IPS DF 4.7 (cell line): ENCODE results near the gene COX7A2.

Source experiments
- DNase-seq: peaks from one replicate; pipeline ENCODE4 v3.0.0-alpha.2; 2013; ENCODE audit warnings: low spot score; ENCODE audit errors: extremely low read depth

Gene COX7A2, protein sequence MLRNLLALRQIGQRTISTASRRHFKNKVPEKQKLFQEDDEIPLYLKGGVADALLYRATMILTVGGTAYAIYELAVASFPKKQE

GRCh38 chr6:75243333-75244062 is at the start of gene COX7A2:
Gene COX7A2 (minus strand): TSS chr6:75243801. CDS start chr6:75243734, 67 bp downstream.
- peak; percentile 96 for DNase-seq

DNA sequence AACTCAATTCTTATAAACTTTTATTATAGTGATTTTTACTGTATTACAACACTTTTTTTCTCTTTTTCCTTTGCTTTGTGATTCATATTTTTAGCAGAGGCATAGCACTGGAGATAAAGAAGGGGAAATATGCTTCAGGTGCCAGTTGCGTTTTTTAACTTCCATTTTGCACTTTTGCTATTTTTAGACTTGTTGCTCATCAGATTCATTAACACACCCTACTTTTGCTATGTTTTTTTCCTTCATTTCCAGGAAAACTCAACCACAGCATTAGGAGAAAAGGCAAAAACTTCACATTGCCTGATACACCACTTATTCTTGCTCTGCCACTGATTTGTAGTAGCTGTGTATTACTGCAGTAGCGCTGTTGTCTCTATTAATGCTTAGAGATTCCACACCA is 49.0 kb upstream of the COX7A2 start:
- DNase-seq = no peak

DNA sequence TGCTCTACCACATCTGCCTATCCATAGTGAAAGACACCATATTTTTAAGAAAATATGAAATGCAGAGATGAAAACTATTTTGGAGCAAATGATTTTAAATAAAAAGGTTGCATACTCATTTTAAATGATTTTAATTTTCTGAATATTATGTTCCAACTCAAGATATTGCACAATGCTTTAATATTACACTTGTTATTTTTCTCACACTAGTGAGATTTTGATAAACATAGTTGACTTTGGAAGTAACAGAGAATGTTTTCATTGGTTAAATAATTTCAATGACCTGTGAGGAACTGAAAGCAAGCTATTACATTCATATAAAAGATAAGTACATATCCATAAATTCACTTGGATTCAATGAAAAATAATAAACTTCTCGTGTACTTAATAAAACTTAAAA is 48.1 kb upstream of the COX7A2 start:
- DNase-seq = no peak

- no peak for DNase-seq
Observed at GRCh38 chr6:75291331-75291730, 47.7 kb upstream of the COX7A2 start.

- DNase-seq = no peak
Observed at GRCh38 chr6:75290136-75290945, 46.7 kb upstream of the COX7A2 start.

DNA sequence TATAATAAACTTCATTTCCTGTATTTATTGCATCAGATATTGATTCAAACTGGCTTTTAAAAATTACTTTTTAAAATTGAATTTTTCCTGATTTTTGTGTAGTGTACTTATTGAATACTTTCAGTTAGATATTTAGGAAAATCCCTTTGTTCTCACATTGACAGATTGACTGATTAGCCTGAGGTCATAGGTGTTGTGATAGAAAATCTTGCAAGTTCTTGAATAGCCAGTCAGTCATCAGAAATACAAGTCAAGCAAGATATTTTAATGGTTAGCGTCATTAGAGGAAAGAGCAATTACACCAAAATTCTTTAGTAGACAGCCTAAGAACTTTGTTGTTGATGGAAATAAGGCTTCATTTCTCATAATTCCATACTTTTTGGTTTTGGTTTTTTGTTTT is 44.4 kb upstream of the COX7A2 start:
- DNase-seq = no peak

DNA sequence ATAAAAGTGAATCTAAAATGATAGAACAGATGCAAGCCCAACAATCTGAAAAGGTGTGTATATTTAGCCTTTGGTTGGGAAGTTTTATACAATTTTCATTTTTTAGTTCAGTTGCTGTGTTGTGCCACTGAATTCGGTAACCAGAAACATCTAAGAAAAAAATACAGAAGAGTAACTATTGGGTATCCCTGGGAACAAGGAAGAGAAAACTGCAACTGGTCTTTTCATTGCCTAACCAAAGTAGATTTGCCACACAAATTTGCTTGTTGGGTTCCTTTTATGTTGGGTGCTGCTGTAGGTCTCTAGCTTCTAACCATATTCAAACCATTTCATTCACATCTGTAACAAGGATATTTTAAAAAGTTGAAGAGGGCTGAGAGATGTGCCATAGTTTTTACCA is 43.8 kb upstream of the COX7A2 start:
- no peak for DNase-seq

DNA sequence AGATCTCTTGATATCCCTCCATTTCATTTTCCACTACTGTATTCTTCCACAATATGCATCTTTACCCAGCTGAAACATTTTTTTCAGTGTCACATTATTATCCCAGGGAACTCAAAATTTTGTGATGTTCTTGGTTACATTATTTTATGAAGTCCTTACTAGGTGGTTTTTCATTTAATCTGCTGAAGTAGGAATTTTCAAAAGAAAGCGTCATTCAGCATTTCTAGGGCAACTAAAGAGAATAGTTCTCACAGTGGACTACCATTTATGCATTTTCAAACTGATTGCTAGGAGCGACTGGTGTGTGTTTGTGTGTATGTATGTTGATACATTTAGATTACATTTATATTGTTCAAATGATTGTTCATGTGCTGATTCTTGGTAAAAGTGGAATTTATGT is 43.4 kb upstream of the COX7A2 start:
- DNase-seq = no peak

- DNase-seq = no peak
Observed at GRCh38 chr6:75285283-75285639, 41.7 kb upstream of the COX7A2 start.

DNA sequence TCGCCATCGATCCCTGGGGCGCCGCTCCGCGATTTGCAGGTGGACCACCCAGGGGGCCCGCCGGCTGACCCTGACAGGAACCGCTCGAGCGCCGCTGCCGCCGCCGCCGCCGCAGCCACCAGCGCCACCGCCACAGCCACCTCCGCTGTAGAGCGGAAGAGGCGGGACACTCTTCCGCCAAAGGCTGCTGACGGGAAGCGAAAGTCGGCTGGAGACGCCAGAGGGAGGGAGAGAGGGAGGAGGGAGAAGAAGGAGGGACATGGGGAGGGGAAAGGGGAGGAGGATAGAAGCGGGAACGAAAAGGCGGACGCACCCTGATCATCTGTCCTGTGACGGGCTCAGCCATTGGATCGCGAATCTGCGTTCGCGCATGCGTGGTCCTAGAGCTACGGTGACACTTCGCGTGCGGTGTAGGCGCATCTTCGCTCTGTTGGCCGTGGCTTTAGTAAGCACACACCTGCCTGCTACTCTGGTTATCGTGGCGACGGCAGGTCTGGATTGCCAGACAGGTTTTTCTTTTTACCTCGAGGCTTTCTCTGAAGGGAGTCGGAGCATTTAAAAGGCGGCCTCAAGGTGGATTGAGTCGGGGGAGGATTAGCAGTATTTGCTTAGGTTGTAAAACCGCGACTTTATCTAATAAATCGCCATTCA is 41.2 kb upstream of the COX7A2 start, which contains the start of gene TMEM30A:
Gene TMEM30A, minus strand, starts transcription at position 161 of the 651 bp plus-strand sequence. Its CDS starts 154 bp downstream, at position 7.
- peak; percentile 96 for DNase-seq

DNA sequence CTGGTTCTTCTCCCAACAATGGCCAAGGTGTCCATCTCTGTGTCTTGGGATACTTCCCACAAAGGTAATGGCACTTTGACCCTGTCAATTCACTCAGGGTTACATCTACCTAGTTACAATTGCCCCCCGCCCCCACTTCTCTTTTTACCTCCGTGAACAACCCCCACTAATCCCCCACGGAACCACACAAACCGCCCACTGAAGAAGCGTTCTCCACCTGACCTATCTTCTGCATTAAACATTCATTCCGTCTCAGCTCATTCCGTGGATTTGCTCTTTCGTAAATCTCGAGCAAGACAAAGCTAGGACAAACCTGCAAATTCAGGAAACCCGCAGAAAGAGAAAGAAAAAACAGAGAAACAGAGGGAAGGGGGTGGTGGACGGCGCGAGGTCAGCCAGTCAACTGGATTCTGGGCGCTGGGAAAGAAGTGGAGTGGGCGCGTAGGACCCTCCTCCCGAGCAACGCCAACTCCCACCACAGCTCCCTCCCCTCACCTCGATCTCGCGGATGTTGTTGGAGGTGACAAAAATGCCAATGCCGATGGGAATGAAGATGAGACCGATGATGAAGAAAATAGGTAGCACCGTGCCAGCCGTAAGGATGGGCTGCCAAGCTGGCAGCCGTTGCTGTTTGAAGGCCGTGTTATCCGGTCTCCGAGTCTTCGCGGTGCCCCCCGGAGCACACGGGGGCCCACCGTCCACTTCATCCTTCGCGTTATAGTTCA is 40.5 kb upstream of the COX7A2 start:
- DNase-seq = no peak

- no peak for DNase-seq
Observed at GRCh38 chr6:75282706-75283105, 39.1 kb upstream of the COX7A2 start.

DNA sequence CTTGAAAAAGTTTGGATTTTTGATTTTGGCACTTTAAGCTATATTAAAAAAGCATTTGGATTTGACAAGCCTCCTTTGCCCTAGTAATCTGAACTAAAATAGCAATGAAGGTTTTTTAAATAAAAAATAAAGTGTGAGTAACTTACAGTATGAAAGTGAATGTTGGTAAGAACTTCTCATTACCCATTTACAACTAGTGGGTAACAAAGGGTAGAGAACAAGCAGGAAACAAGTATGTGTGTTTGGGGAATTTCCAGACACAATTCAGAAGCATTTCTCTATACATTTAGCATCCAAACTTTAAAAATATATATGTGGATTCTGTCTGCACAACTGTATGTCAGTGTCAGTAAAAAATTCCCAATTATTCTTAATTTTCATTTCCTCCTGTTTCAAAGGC is 38.1 kb upstream of the COX7A2 start:
- no peak for DNase-seq

DNA sequence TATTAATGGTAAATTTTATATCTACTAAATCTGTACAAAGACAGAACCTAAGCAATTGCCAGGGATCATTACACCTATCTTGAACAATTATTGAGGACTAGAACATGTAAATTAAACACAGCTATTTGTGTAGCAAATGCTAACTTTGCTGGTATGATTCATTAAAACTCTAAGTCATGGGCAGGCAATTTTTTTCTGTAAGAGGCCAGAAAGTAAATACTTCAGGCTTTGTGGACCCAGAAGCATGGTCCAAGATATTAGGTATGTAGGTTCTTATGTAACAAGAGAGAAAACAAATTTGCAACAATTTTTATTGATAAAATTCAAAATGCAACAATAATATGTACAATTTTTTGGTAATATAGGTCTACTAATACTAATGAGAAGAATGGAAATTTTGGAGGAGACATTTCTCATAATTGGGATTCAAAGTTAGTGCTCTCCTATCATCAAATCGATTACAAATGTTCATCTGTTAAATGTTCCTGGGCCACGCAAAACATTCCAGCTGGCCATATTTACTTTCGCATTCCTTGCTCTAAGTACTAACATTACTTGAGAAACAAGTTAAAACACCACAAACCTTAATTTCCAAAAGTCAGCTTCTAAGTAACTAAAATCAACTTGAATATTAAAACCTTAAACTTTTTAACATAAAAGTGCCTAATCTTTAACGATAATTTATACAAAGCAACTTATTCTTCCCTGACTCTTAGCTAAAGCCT is 36.7 kb upstream of the COX7A2 start:
- no peak for DNase-seq

DNA sequence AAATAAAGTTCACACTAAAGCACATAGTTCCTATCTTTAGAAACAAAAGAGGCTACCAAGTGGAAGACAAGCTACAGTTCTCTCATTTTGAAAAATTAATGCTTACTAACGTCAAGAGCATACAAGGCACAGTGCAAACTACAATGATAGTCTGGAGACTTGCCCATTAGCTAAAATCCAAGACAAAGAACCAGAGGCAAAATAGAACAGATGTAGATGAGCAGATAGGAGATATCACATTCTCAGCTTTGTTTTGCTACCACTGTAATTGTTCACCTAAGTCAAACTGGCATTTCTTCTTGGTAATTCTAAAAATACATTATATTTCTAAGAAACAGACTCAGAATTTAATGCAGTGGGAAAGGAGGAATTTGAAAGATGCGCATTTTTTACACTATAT is 35.8 kb upstream of the COX7A2 start:
- no peak for DNase-seq

DNA sequence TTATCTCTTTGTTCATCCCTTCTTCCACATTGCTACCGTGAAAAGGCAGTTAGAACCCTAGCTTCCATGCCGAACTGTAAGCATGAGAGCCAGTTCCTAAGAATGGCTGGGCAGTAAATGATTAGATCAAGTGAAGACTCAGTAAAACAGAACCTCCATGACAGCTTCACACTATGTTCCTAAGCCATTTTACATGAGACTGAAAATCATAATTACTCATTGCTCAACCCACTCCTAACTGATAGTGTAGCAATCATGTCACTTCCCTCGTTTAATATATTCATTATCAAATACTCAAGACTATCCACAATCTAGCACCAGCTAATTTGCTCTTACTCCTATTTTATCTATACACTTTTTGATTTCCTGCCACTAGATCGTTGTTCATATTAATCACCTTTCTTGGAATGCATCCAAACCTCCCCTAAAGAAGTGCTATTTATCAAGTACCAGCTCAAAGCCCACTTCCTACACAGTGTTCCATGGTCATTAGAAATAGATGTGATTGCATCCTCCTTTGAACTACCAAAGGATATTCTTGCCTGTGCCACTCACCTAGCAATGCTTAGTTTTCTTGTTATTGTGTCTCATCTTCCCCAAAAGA is 35.0 kb upstream of the COX7A2 start:
- no peak for DNase-seq

- no peak for DNase-seq
Observed at GRCh38 chr6:75275067-75275466, 31.5 kb upstream of the COX7A2 start.

- DNase-seq = no peak
Observed at GRCh38 chr6:75273009-75273408, 29.4 kb upstream of the COX7A2 start.

- DNase-seq = no peak
Observed at GRCh38 chr6:75272145-75272840, 28.7 kb upstream of the COX7A2 start.

DNA sequence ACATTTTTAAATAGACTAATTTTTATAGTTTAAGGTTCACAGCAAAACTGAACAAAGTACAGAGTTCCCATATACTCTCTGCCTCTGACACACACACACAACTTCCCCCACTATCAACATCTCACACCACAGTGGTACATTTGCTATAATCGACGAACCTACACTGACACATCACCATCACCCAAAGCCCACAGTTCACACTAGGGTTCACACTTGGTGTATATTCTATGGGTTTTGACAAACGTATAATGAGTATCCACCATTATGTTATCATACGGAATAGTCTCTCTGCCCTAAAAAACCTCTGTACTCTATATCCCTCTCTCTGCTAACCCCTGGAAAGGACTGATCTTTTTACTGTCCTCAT is 25.4 kb upstream of the COX7A2 start:
- no peak for DNase-seq
